SK-N-MC (cell line): Measurements from ENCODE around the gene FBRSL1.

Source experiments
- EZH2 ChIP-seq: fragments of 200-600 bp; sonication (generic); IDR thresholded peaks from one replicate; pipeline ENCODE4 v1.6.1; 2017; ENCODE audit warnings: antibody characterized with exemption
- FOXP2 ChIP-seq: optimal IDR thresholded peaks from 2 replicates; pipeline ENCODE3; 2011; ENCODE audit warnings: mild to moderate bottlenecking, moderate library complexity; ENCODE audit not compliant: insufficient read depth; ENCODE audit errors: extremely low read length, control extremely low read depth
- POLR2AphosphoS5 ChIP-seq: IDR thresholded peaks from 2 replicates; pipeline ENCODE4 v1.6.1; 2012; ENCODE audit warnings: mild to moderate bottlenecking, low read depth, low read length, borderline replicate concordance

- TF ChIP-seq POLR2AphosphoS5 (no peak), EZH2 (no peak), FOXP2 (no peak)
Observed at GRCh38 chr12:132479291-132479690, 10.7 kb upstream of the FBRSL1 start.
